HG02870 (cell line): Measurements from ENCODE around the gene PARP4.
"Not testable (repeated sequence)": the region's sequence is repeated elsewhere in the genome, so short reads cannot be mapped to it uniquely, and the experiment has no call there.

Experiments
- ATAC-seq: cut with Tn5 transposase; IDR thresholded peaks from one replicate; pipeline ENCODE4 v1.9.1; 2021; ENCODE audit warnings: mild to moderate bottlenecking, moderate library complexity; ENCODE audit not compliant: unreplicated experiment

Gene PARP4

GRCh38 chr13:24454056-24454455 is 58.5 kb downstream of the PARP4 start:
- no peak for ATAC-seq

GRCh38 chr13:24452044-24452443 is 60.5 kb downstream of the PARP4 start:
- ATAC-seq: no peak

DNA sequence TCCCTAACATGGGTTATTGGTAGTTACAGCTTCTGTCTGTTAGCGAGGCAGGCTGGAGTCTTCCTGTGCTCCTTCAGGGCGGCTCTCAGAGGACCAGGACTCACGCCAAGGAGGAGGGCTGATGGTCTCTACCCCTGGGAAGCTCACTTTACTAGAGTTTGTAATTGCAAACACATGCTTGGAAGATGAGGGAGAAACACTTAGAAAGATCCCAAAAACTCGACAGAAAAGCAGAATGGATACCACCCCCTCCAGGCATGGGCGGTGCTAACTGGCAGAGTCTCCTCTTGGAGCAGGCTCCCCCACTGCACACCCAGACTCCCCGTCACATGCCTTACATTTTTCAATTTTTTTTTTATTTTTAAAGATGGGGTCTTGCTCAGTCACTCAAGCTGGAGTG is 62.0 kb downstream of the PARP4 start:
- ATAC-seq: no peak

DNA sequence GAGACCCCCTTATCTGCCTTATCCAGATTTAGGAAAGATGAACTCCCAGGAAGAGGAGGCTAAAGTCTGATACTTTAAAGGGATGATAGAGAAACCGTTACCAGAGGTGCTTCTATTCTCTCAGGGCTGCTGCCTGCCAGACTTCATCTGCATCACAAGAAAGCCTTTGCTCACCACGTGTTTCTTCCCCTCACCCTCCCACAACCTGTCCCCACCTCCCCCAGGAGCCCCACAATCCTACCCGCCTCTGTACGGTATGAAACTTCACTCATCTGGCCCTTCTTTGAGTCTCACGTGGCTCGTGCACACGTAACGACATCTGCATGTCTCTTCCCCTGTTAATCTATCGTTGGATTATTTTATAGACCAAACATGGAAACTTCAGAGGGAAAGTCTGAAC is 67.7 kb downstream of the PARP4 start:
- ATAC-seq: not testable (repeated sequence)

- ATAC-seq: no peak
Observed at GRCh38 chr13:24443366-24443765, 69.2 kb downstream of the PARP4 start.

DNA sequence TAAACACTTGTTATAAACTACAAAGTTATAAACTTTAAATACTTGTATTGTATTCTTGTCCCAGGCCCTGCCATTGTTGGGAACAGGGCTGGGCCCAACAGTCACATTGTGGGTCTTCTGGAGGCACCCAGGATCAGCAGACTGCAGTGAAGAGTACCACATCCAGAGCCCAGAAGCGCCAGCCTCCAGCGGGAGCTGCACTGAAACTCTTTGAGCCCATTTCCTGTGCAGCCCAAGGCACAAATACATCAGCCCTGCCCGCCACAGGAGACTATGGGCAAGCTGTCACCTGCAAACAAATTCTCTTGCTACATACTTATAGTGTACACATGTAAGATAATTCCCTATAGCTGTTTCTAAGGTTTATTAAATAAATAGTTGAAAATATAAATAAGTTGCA is 86.5 kb downstream of the PARP4 start:
- not testable (repeated sequence) for ATAC-seq

GRCh38 chr13:24419668-24420067 is 92.9 kb downstream of the PARP4 start:
- not testable (repeated sequence) for ATAC-seq

DNA sequence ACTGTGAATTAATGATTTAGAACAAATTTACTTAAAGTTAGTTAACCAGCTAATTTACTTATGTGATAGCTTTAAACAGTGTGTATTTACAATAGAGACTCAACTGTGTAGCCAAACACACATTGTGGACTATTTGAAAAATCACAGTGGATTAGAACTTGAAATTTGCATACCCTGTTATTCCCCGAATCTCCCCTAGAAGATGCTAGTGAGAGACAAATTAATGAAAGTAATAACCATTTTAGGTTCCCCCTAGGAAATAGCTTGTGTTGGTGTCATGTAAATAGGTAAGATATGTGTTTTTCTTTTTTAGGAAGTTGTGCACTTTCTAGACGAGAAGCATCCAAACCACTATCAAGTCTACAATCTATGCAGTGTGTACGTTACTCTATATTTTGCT is 104.7 kb downstream of the PARP4 start:
- no peak for ATAC-seq

GRCh38 chr13:24406524-24406923 is 106.1 kb downstream of the PARP4 start:
- ATAC-seq: no peak

DNA sequence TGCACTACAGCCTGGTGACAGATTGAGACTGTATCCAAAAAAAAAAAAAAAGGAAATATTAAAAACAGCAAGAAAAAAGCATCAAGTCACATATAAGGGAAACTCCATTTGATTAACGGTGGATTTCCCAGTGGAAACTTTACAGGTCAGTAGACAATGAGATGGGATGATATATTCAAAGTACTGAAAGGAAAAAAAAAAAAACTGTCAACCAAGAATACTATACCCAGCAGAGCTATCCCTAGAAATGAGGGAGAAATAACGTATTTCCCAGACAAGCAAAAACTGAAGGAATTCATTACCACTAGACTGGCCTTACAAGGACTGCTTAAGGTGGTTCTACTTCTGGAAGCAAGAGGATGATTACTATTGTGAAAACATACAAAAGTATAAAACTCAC is 115.8 kb downstream of the PARP4 start:
- ATAC-seq: no peak

GRCh38 chr13:24392972-24393371 is 119.6 kb downstream of the PARP4 start:
- ATAC-seq: no peak

DNA sequence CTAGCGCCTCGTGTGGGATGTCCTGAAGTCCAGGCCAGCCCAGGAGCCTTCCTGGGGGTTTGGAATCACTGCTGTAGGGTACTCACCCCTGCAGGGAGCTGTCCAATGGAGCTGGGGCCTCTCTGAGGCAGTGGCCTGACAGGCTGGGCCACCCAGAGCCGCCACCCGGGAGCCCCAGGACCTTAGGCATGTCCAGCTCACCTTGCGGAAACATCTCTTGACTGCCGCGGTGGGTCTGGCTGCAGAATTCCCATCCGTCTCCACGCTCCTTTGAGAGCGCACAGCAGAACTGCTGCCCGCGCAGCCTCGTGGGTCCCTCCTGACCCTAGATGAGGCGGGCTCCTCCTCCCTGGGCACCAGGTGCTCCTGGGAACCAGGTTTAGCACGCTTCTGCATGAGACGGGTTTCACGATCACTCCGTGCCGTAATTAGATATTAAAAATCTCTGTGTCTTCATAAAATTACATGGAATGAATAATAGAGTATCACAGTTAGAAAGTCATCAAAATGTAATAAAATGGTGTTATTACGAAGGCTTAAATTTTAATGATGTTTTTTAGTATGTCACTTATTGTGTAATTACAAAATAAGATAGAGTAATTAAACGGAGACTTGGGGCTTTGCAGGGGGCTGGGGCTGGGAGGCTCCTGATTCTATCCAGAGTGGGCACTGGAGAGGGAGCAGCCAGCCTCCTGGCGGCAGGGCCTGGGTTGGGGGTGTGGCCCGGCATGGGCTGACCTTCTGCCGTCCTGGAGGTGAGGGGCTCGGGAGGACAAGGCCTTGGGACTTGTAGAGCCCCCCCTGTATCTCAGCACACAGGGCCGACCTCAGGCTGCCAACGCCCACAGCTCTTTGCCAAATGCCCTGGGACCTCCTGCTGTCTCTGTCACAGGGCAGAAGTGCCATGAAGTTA is 120.6 kb downstream of the PARP4 start:
- not testable (repeated sequence) for ATAC-seq

DNA sequence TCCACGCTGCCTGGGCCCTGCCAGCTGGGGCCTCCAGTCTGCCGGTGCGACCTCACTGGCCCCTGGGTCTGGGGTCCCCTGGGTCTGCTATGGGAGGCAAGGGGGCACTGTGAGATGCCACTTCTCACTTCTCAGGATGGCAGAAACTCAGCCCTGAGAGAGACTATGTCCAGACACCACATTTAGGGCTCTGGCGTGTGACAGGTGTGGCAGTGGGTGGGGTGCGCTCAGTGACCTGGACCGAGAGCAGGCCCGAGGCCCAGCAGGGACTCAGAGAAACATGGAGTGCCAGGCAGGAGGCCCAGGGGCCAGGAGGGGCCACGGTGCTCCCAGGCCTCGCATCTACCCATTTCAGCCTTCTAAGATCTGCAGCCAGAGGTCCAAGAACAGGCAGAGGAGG is 121.8 kb downstream of the PARP4 start:
- ATAC-seq: not testable (repeated sequence)

GRCh38 chr13:24389506-24389905 is 123.1 kb downstream of the PARP4 start:
- ATAC-seq: no peak

- ATAC-seq: not testable (repeated sequence)
Observed at GRCh38 chr13:24388743-24389142, 123.8 kb downstream of the PARP4 start.

- no peak for ATAC-seq
Observed at GRCh38 chr13:24386816-24387708, 125.5 kb downstream of the PARP4 start.

- no peak for ATAC-seq
Observed at GRCh38 chr13:24385902-24386301, 126.7 kb downstream of the PARP4 start.

DNA sequence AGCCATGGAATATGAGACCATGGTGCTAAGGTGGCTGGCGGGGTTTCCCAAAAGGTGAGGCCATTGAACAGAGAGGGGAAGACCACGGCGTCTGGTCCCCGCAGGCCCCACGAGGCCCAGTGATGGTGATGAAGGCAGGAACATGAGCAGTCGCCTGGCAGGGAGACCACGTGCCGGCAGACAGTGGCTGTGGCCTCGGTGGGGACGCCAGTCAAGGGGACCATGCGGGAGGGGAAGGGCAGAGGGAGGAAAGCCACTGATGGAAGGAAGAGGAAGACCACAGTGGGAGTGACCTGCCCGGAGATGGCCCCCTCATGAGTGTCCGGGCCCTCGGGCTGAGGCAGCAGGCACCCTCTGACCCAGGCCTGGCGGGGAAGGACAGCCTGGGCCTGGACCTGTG is 127.6 kb downstream of the PARP4 start:
- not testable (repeated sequence) for ATAC-seq

GRCh38 chr13:24384091-24384490 is 128.5 kb downstream of the PARP4 start:
- ATAC-seq: not testable (repeated sequence)

DNA sequence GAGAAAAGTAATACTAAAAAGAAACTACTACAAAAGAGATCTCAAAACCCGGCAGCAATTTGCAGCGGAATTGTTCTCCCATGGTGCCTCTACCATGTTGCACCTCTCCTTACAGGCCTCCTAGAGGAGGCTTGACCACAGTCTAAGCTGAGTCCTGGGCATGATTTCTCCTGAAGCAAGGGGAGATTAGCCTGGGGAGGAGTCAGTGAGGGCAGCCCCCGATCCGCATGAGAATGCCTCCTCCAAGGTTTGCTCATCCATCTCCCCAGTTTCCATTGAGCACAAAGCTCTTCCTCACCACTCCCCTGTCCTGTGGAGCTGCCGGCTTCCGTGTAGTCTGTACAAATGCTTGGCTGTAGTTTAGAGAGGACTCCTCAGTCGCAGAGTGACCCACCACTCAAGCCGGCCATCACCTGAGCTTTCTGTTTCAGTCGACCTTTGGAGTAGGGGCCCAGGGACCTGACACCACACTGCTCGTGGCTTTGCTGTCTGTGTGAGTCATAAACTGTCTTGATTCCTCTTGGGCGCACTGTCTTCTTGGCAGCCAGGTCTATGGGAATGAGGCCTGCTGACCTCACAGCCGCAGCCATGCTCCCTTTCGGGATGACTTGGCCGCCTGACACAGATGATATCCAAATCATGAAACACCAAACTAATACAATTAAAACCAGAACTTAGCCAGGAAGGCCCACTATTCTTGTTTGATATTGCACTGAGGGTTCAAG is 130.9 kb downstream of the PARP4 start:
- ATAC-seq: no peak

GRCh38 chr13:24380881-24381280 is 131.7 kb downstream of the PARP4 start:
- ATAC-seq: not testable (repeated sequence)
